Panc1 (cell line): Measurements from ENCODE around the gene FTCDNL1. TPM values are rescaled to one million over a fixed set of nuclear protein-coding genes. Genes with fewer than 3 reads are reported as not detected.

Source experiments
- ATAC-seq: fragments of 200-7000 bp; cut with Tn5 transposase; 2 replicates; pipeline ENCODE4 v1.9.1; 2020; ENCODE audit warnings: mild to moderate bottlenecking, moderate library complexity
- BruUV-seq: library from RNA; stranded (reverse); fragments of 400-500 nt; replicated peaks from 2 replicates; lab custom pipeline; 2021; lab: Mats Ljungman, UMichigan
- CTCF ChIA-PET: fragments of 300-600 bp; sonication (Branson Sonifier 250); formaldehyde crosslinking; loops from one replicate; lab custom pipeline; 2022; ENCODE audit warnings: antibody characterized with exemption; lab: Charles Lee
- POLR2A ChIA-PET: fragments of 300-600 bp; sonication (Branson Sonifier 250); formaldehyde crosslinking; loops from one replicate; lab custom pipeline; 2022; ENCODE audit warnings: antibody characterized with exemption; lab: Charles Lee
- DNase-seq: peaks from one replicate; pipeline ENCODE4 v3.0.0-alpha.2; 2010; ENCODE audit warnings: low read depth, low spot score
- H3K27ac ChIP-seq: 2 replicates; pipeline ENCODE4 v1.5.1; 2011; ENCODE audit warnings: mild to moderate bottlenecking, low read length, inconsistent platforms
- H3K27me3 ChIP-seq: fragments of 200-500 bp; sonication (Bioruptor generic); 2 replicates; pipeline ENCODE4 v1.6.0; 2014; ENCODE audit warnings: low read length, inconsistent platforms; ENCODE audit not compliant: control insufficient read depth, insufficient read depth
- H3K36me3 ChIP-seq: fragments of 200-500 bp; sonication (Bioruptor generic); 2 replicates; pipeline ENCODE4 v1.5.1; 2014; ENCODE audit warnings: inconsistent platforms, mild to moderate bottlenecking, low read length, moderate library complexity; ENCODE audit not compliant: control insufficient read depth, insufficient read depth
- H3K4me1 ChIP-seq: 2 replicates; pipeline ENCODE4 v1.5.1; 2011; ENCODE audit warnings: inconsistent platforms, mild to moderate bottlenecking, low read length, moderate library complexity; ENCODE audit not compliant: control insufficient read depth, insufficient read depth
- H3K4me3 ChIP-seq, 2 experiments: 2 replicates each; pipeline ENCODE4 v1.5.1; 2011 to 2012; ENCODE audit warnings: low read depth in 2 of 2, low read length in 2 of 2, mild to moderate bottlenecking in 2 of 2, inconsistent platforms in 1 of 2, moderate library complexity in 1 of 2
- H3K9me3 ChIP-seq: fragments of 200-500 bp; sonication (Bioruptor generic); 2 replicates; pipeline ENCODE4 v1.5.1; 2014; ENCODE audit warnings: low read depth, mild to moderate bottlenecking, inconsistent platforms, low read length, moderate library complexity; ENCODE audit not compliant: control insufficient read depth, insufficient read depth
- CTCF ChIP-seq: fragments of 450-650 bp; IDR thresholded peaks from 2 replicates; pipeline ENCODE4 v1.5.1; 2017; ENCODE audit warnings: mild to moderate bottlenecking
- POLR2AphosphoS5 ChIP-seq: IDR thresholded peaks from 2 replicates; pipeline ENCODE4 v1.6.1; 2012; ENCODE audit warnings: mild to moderate bottlenecking, low read depth, low read length, moderate library complexity
- REST ChIP-seq, 2 experiments: IDR thresholded peaks; 2 replicates each; pipeline ENCODE4 v1.6.1; 2011 to 2012; ENCODE audit warnings: low read depth in 2 of 2, control low read depth in 1 of 2, low read length in 1 of 2, mild to moderate bottlenecking in 1 of 2, moderate library complexity in 1 of 2; ENCODE audit not compliant: insufficient read depth in 1 of 2
- SIN3A ChIP-seq: IDR thresholded peaks from 2 replicates; pipeline ENCODE4 v1.6.1; 2012; ENCODE audit warnings: low read depth, mild to moderate bottlenecking, low read length, moderate library complexity, borderline replicate concordance; ENCODE audit not compliant: insufficient read depth
- TCF7L2 ChIP-seq: IDR thresholded peaks from 2 replicates; pipeline ENCODE4 v1.6.1; 2011; ENCODE audit warnings: mild to moderate bottlenecking, low read depth, low read length, inconsistent platforms
- in situ Hi-C: cut with HindIII; loops from 2 replicates; pipeline ENCODE4 v1.10.0; 2016; ENCODE audit warnings: low sequenced_read_pairs, low pct_unique_long_range_greater_than_20kb
- intact Hi-C: fragments of 100-400 bp; cut with micrococcal nuclease; formaldehyde crosslinking; loops from one replicate; pipeline ENCODE4 v1.10.0; 2022; ENCODE audit not compliant: unreplicated experiment
- total RNA-seq: library from RNA; stranded (reverse); gene quantifications from one replicate; pipeline ENCODE4 v1.2.1, GENCODE V29; 2021; ENCODE audit not compliant: unreplicated experiment

Gene FTCDNL1
- total RNA-seq, 1 experiment from 2014 or later = 2.8 TPM

GRCh38 chr2:199830531-199830930, 20.5 kb downstream of the FTCDNL1 start:
- H3K4me1 ChIP-seq = no peaks in the 10 kb centered on the region
- H3K27me3 ChIP-seq = no peaks in the 10 kb centered on the region
- ChIA-PET POLR2A (interaction anchor here (0.5 to 0.6 kb wide), 2 partner anchors 34 to 196 kb away, joined by 3 read pairs; no protein-coding TSS in a partner anchor), CTCF (no interaction called here)
- H3K9me3 ChIP-seq = no peaks in the 10 kb centered on the region
- in situ Hi-C loops (no loop called here), intact Hi-C loops (no loop called here)
- no peak overlapping the region for H3K4me3 ChIP-seq
- no peaks in the 10 kb centered on the region for H3K36me3 ChIP-seq
- no peak for DNase-seq
- ATAC-seq = no peak
- BruUV-seq = no TSS peak
- H3K27ac ChIP-seq = no peak overlapping the region
- TF ChIP-seq TCF7L2 (no peak), POLR2AphosphoS5 (no peak), SIN3A (no peak), REST (IDR thresholded peaks at IDR 0.05; ENCODE audit: insufficient read depth in 1 of 2, low read depth in 2 of 2, low read length in 1 of 2) (no peak), CTCF (no peak)

GRCh38 chr2:199829628-199830027, 21.4 kb downstream of the FTCDNL1 start:
- POLR2A ChIA-PET = interaction anchor here (0.6 kb wide), 1 partner anchor 33 kb away, joined by 3 read pairs; no protein-coding TSS in a partner anchor

More at GRCh38 chr2:199829628-199830027, 21.4 kb downstream of the FTCDNL1 start:
- Histone ChIP-seq H3K4me3 (no peak overlapping the region), H3K36me3 (no peaks in the 10 kb centered on the region), H3K27me3 (no peaks in the 10 kb centered on the region), H3K4me1 (no peaks in the 10 kb centered on the region), H3K27ac (no peak overlapping the region), H3K9me3 (no peaks in the 10 kb centered on the region)
- TF ChIP-seq SIN3A (no peak), TCF7L2 (no peak), CTCF (no peak), POLR2AphosphoS5 (no peak)
- intact Hi-C loops (no loop called here), in situ Hi-C loops (no loop called here)
- ATAC-seq (no peak), DNase-seq (no peak)
- BruUV-seq = no TSS peak
- CTCF ChIA-PET = no interaction called here
